PFSK-1 (cell line): ENCODE measurements around the gene LSM4.

Source experiments
- REST ChIP-seq, 2 experiments: IDR thresholded peaks; 2 replicates each; pipeline versions ENCODE4 v1.6.1 to v1.8.0; 2011 to 2012; ENCODE audit warnings: low read depth in 2 of 2, low read length in 2 of 2, control low read depth in 1 of 2, inconsistent platforms in 1 of 2, mild to moderate bottlenecking in 1 of 2, moderate library complexity in 1 of 2; ENCODE audit not compliant: insufficient read depth in 1 of 2
- SIN3A ChIP-seq: IDR thresholded peaks from 2 replicates; pipeline ENCODE4 v1.6.1; 2012; ENCODE audit warnings: mild to moderate bottlenecking, low read length, moderate library complexity, borderline replicate concordance; ENCODE audit not compliant: insufficient read depth

GRCh38 chr19:18311502-18312091 lies 11.3 kb downstream of the LSM4 start:
- TF ChIP-seq REST (IDR thresholded peaks at IDR 0.05; ENCODE audit: insufficient read depth in 1 of 2, low read depth in 2 of 2, low read length in 2 of 2) (no peak), SIN3A (no peak)
